ENCODE measurements around the gene IRX6.

The IRX6 gene

GRCh38 chr16:55338646-55339045 is 14.6 kb downstream of the IRX6 start:
- Histone ChIP-seq H3K27ac (ENCODE audit: low read depth, low read length) (no peak overlapping the region), H3K4me3 (ENCODE audit: low read depth, low read length) (no peak overlapping the region), H3K36me3 (ENCODE audit: control insufficient read depth, insufficient read depth, low read length) (no peaks in the 10 kb centered on the region), H3K4me1 (ENCODE audit: control insufficient read depth, insufficient read depth, low read length) (no peaks in the 10 kb centered on the region), H3K9ac (ENCODE audit: low read depth, low read length) (no peak overlapping the region), H3K9me3 (ENCODE audit: control insufficient read depth, insufficient read depth, low read length) (no peaks in the 10 kb centered on the region), H3K27me3 (ENCODE audit: control insufficient read depth, insufficient read depth, low read length) (peaks cover 60% of the 10 kb centered on the region)

GRCh38 chr16:55340445-55340844 is 16.4 kb downstream of the IRX6 start:
- peaks cover 42% of the 10 kb centered on the region for H3K27me3 ChIP-seq (ENCODE audit: control insufficient read depth, insufficient read depth, low read length)
- H3K27ac ChIP-seq (ENCODE audit: low read depth, low read length) = no peak overlapping the region
- H3K9ac ChIP-seq (ENCODE audit: low read depth, low read length) = no peak overlapping the region
- no peaks in the 10 kb centered on the region for H3K36me3 ChIP-seq (ENCODE audit: control insufficient read depth, insufficient read depth, low read length)
- H3K9me3 ChIP-seq (ENCODE audit: control insufficient read depth, insufficient read depth, low read length) = no peaks in the 10 kb centered on the region
- no peak overlapping the region for H3K4me3 ChIP-seq (ENCODE audit: low read depth, low read length)
- H3K4me1 ChIP-seq (ENCODE audit: control insufficient read depth, insufficient read depth, low read length) = no peaks in the 10 kb centered on the region

- Histone ChIP-seq H3K4me3 (ENCODE audit: low read depth, low read length) (no peak overlapping the region), H3K9ac (ENCODE audit: low read depth, low read length) (no peak overlapping the region), H3K27me3 (ENCODE audit: control insufficient read depth, insufficient read depth, low read length) (peaks cover 30% of the 10 kb centered on the region), H3K9me3 (ENCODE audit: control insufficient read depth, insufficient read depth, low read length) (no peaks in the 10 kb centered on the region), H3K4me1 (ENCODE audit: control insufficient read depth, insufficient read depth, low read length) (no peaks in the 10 kb centered on the region), H3K27ac (ENCODE audit: low read depth, low read length) (no peak overlapping the region), H3K36me3 (ENCODE audit: control insufficient read depth, insufficient read depth, low read length) (no peaks in the 10 kb centered on the region)
These were observed 17.7 kb downstream of the IRX6 start for GRCh38 chr16:55341681-55342080.

GRCh38 chr16:55346475-55346874 is 22.5 kb downstream of the IRX6 start:
- Histone ChIP-seq H3K36me3 (ENCODE audit: control insufficient read depth, insufficient read depth, low read length) (no peaks in the 10 kb centered on the region), H3K4me1 (ENCODE audit: control insufficient read depth, insufficient read depth, low read length) (no peaks in the 10 kb centered on the region), H3K27me3 (ENCODE audit: control insufficient read depth, insufficient read depth, low read length) (no peaks in the 10 kb centered on the region), H3K27ac (ENCODE audit: low read depth, low read length) (no peak overlapping the region), H3K4me3 (ENCODE audit: low read depth, low read length) (no peak overlapping the region), H3K9me3 (ENCODE audit: control insufficient read depth, insufficient read depth, low read length) (no peaks in the 10 kb centered on the region), H3K9ac (ENCODE audit: low read depth, low read length) (no peak overlapping the region)

GRCh38 chr16:55349867-55350266 is 25.9 kb downstream of the IRX6 start:
- Histone ChIP-seq H3K9me3 (ENCODE audit: control insufficient read depth, insufficient read depth, low read length) (no peaks in the 10 kb centered on the region), H3K9ac (ENCODE audit: low read depth, low read length) (no peak overlapping the region), H3K36me3 (ENCODE audit: control insufficient read depth, insufficient read depth, low read length) (no peaks in the 10 kb centered on the region), H3K27me3 (ENCODE audit: control insufficient read depth, insufficient read depth, low read length) (no peaks in the 10 kb centered on the region; the same call in 1 of the 2 replicates), H3K4me1 (ENCODE audit: control insufficient read depth, insufficient read depth, low read length) (no peaks in the 10 kb centered on the region), H3K4me3 (ENCODE audit: low read depth, low read length) (no peak overlapping the region), H3K27ac (ENCODE audit: low read depth, low read length) (no peak overlapping the region)

GRCh38 chr16:55350984-55351383 is 27.0 kb downstream of the IRX6 start:
- Histone ChIP-seq H3K27ac (ENCODE audit: low read depth, low read length) (no peak overlapping the region), H3K4me1 (ENCODE audit: control insufficient read depth, insufficient read depth, low read length) (no peaks in the 10 kb centered on the region), H3K36me3 (ENCODE audit: control insufficient read depth, insufficient read depth, low read length) (no peaks in the 10 kb centered on the region)

GRCh38 chr16:55351936-55352335 is 27.9 kb downstream of the IRX6 start:
- no peaks in the 10 kb centered on the region for H3K9me3 ChIP-seq (ENCODE audit: control insufficient read depth, insufficient read depth, low read length)
- no peaks in the 10 kb centered on the region for H3K4me1 ChIP-seq (ENCODE audit: control insufficient read depth, insufficient read depth, low read length)
- H3K27ac ChIP-seq (ENCODE audit: low read depth, low read length) = no peak overlapping the region
- H3K9ac ChIP-seq (ENCODE audit: low read depth, low read length) = no peak overlapping the region
- no peaks in the 10 kb centered on the region for H3K36me3 ChIP-seq (ENCODE audit: control insufficient read depth, insufficient read depth, low read length)
- no peaks in the 10 kb centered on the region; the same call in 1 of the 2 replicates for H3K27me3 ChIP-seq (ENCODE audit: control insufficient read depth, insufficient read depth, low read length)
- H3K4me3 ChIP-seq (ENCODE audit: low read depth, low read length) = no peak overlapping the region

More at GRCh38 chr16:55350984-55351383, 27.0 kb downstream of the IRX6 start:
- no peak overlapping the region for H3K4me3 ChIP-seq (ENCODE audit: low read depth, low read length)
- no peak overlapping the region for H3K9ac ChIP-seq (ENCODE audit: low read depth, low read length)
- H3K27me3 ChIP-seq (ENCODE audit: control insufficient read depth, insufficient read depth, low read length) = no peaks in the 10 kb centered on the region; the same call in 1 of the 2 replicates
- H3K9me3 ChIP-seq (ENCODE audit: control insufficient read depth, insufficient read depth, low read length) = no peaks in the 10 kb centered on the region

GRCh38 chr16:55357241-55357640 is 33.2 kb downstream of the IRX6 start:
- Histone ChIP-seq H3K4me3 (ENCODE audit: low read depth, low read length) (no peak overlapping the region), H3K27ac (ENCODE audit: low read depth, low read length) (no peak overlapping the region), H3K9ac (ENCODE audit: low read depth, low read length) (no peak overlapping the region), H3K27me3 (ENCODE audit: control insufficient read depth, insufficient read depth, low read length) (peaks cover 3% of the 10 kb centered on the region; the same call in 1 of the 2 replicates), H3K36me3 (ENCODE audit: control insufficient read depth, insufficient read depth, low read length) (no peaks in the 10 kb centered on the region), H3K4me1 (ENCODE audit: control insufficient read depth, insufficient read depth, low read length) (no peaks in the 10 kb centered on the region), H3K9me3 (ENCODE audit: control insufficient read depth, insufficient read depth, low read length) (no peaks in the 10 kb centered on the region)

GRCh38 chr16:55359946-55360345 is 35.9 kb downstream of the IRX6 start:
- Histone ChIP-seq H3K9ac (ENCODE audit: low read depth, low read length) (no peak overlapping the region), H3K4me3 (ENCODE audit: low read depth, low read length) (no peak overlapping the region), H3K4me1 (ENCODE audit: control insufficient read depth, insufficient read depth, low read length) (no peaks in the 10 kb centered on the region), H3K27ac (ENCODE audit: low read depth, low read length) (no peak overlapping the region), H3K27me3 (ENCODE audit: control insufficient read depth, insufficient read depth, low read length) (0 out of 2 replicates have a peak, but pooled peaks cover 3% of the 10 kb centered on the region), H3K36me3 (ENCODE audit: control insufficient read depth, insufficient read depth, low read length) (no peaks in the 10 kb centered on the region), H3K9me3 (ENCODE audit: control insufficient read depth, insufficient read depth, low read length) (no peaks in the 10 kb centered on the region)

GRCh38 chr16:55364811-55365210 is 40.8 kb downstream of the IRX6 start:
- Histone ChIP-seq H3K27ac (ENCODE audit: low read depth, low read length) (no peak overlapping the region), H3K4me3 (ENCODE audit: low read depth, low read length) (no peak overlapping the region), H3K9me3 (ENCODE audit: control insufficient read depth, insufficient read depth, low read length) (no peaks in the 10 kb centered on the region), H3K9ac (ENCODE audit: low read depth, low read length) (no peak overlapping the region), H3K4me1 (ENCODE audit: control insufficient read depth, insufficient read depth, low read length) (no peaks in the 10 kb centered on the region; the same call in 1 of the 2 replicates), H3K36me3 (ENCODE audit: control insufficient read depth, insufficient read depth, low read length) (no peaks in the 10 kb centered on the region), H3K27me3 (ENCODE audit: control insufficient read depth, insufficient read depth, low read length) (peaks cover 8% of the 10 kb centered on the region)

GRCh38 chr16:55367301-55367811 is 43.4 kb downstream of the IRX6 start:
- H3K4me3 ChIP-seq (ENCODE audit: low read depth, low read length) = no peak overlapping the region
- H3K4me1 ChIP-seq (ENCODE audit: control insufficient read depth, insufficient read depth, low read length) = peaks cover 9% of the 10 kb centered on the region
- H3K9ac ChIP-seq (ENCODE audit: low read depth, low read length) = no peak overlapping the region
- no peaks in the 10 kb centered on the region for H3K36me3 ChIP-seq (ENCODE audit: control insufficient read depth, insufficient read depth, low read length)
- H3K27me3 ChIP-seq (ENCODE audit: control insufficient read depth, insufficient read depth, low read length) = peaks cover 27% of the 10 kb centered on the region
- H3K27ac ChIP-seq (ENCODE audit: low read depth, low read length) = no peak overlapping the region
- H3K9me3 ChIP-seq (ENCODE audit: control insufficient read depth, insufficient read depth, low read length) = no peaks in the 10 kb centered on the region
